ENCODE measurements around the gene ZNF639. TPM values are rescaled to one million over a fixed set of nuclear protein-coding genes. Genes with fewer than 3 reads are reported as not detected.

ZNF639 gene
- total RNA-seq (2022; extraction: Qiagen RNA extraction): 15.0 to 23.5 TPM (median 21.2 TPM) in 5 replicates

GRCh38 chr3:179322286-179323196 lies at the start of gene ZNF639:
Gene ZNF639, plus strand, starts transcription at chr3:179323031. Its CDS starts 5,263 bp downstream, at chr3:179328294.

GRCh38 chr3:179347345-179348194 lies 24.7 kb downstream of the ZNF639 start, which contains the start of gene MFN1:
Gene MFN1, plus strand, starts transcription at chr3:179347709. Its CDS starts 1,143 bp downstream, at chr3:179348852.

Other genes starting within 250 kb of the ZNF639 start
- 4.6 to 9.3 TPM (median 7.2 TPM) in 5 replicates for gene PIK3CA, start 174.7 kb upstream of the ZNF639 start, total RNA-seq (2022; extraction: Qiagen RNA extraction)
- 0.90 to 1.5 TPM (median 1.3 TPM) in 5 replicates for gene KCNMB3, start 71.9 kb upstream of the ZNF639 start, total RNA-seq (2022; extraction: Qiagen RNA extraction)
- 16.8 to 21.7 TPM (median 20.8 TPM) in 5 replicates for gene MFN1, start 24.7 kb downstream of the ZNF639 start, total RNA-seq (2022; extraction: Qiagen RNA extraction)
- gene GNB4, start 128.4 kb downstream of the ZNF639 start, total RNA-seq (2022; extraction: Qiagen RNA extraction): 12.0 to 22.0 TPM (median 19.4 TPM) in 5 replicates
- 52.3 to 74.3 TPM (median 56.9 TPM) in 5 replicates for gene ACTL6A, start 239.9 kb downstream of the ZNF639 start, total RNA-seq (2022; extraction: Qiagen RNA extraction)

All from A549 treated with dexamethasone at 1 μM for 4 hours (cell line).